Right lobe of liver (tissue), 6 donors: Measurements from ENCODE around the gene C1orf116. TPM values are rescaled to one million over a fixed set of nuclear protein-coding genes. Genes with fewer than 3 reads are reported as not detected.

ENCODE experiments used
- ATAC-seq, 4 donors: fragments of 200-7000 bp; cut with Tn5 transposase; one replicate each; pipeline ENCODE4 v1.9.1; 2020; ENCODE audit warnings: mild to moderate bottlenecking in 4 of 4, moderate library complexity in 4 of 4
- DNase-seq, 3 donors: peaks; one replicate each; pipeline ENCODE4 v3.0.0-alpha.2; 2020
- H3K27ac ChIP-seq, 3 donors: fragments of 200-600 bp; one replicate each; pipeline ENCODE4 v1.8.0; 2022
- H3K27me3 ChIP-seq, 2 donors: fragments of 200-600 bp; one replicate each; pipeline ENCODE4 v1.8.0; 2022
- H3K36me3 ChIP-seq, 4 donors: fragments of 200-600 bp; sonication (generic) in 1 of 4; one replicate each; pipeline versions ENCODE4 v1.5.1 to v1.8.0; 2017 to 2022; ENCODE audit warnings: control low read depth in 1 of 4
- H3K4me1 ChIP-seq, 4 donors: fragments of 200-600 bp; sonication (generic) in 1 of 4; one replicate each; pipeline versions ENCODE4 v1.5.1 to v1.8.0; 2017 to 2022; ENCODE audit warnings: control low read depth in 1 of 4
- H3K4me3 ChIP-seq, 3 donors: fragments of 200-600 bp; one replicate each; pipeline ENCODE4 v1.8.0; 2022
- H3K9me3 ChIP-seq, 4 donors: fragments of 200-600 bp; sonication (generic) in 1 of 4; one replicate each; pipeline versions ENCODE4 v1.5.1 to v1.8.0; 2017 to 2022; ENCODE audit warnings: control low read depth in 1 of 4
- POLR2A ChIP-seq: fragments of 450-650 bp; IDR thresholded peaks from one replicate; pipeline ENCODE4 v1.6.1; 2017; ENCODE audit warnings: antibody characterized with exemption, mild to moderate bottlenecking
- WGBS: methylation state at CpG from one replicate; pipeline ENCODE4 v1.1.6; 2018; ENCODE audit warnings: low coverage, low lambda C conversion rate; ENCODE audit not compliant: insufficient coverage; ENCODE audit errors: missing lambda C conversion rate; 5-methylcytosine and 5-hydroxymethylcytosine counted together
- intact Hi-C, 2 donors: fragments of 100-400 bp; cut with DNase I; formaldehyde crosslinking; loops; one replicate each; pipeline versions ENCODE4 v1.11.2 to v1.14.1; 2022
- total RNA-seq, 6 experiments: library from RNA; depleted of rRNA in 2 of 6; stranded (reverse); fragments of >200 nt in 2 of 6; fragmentation: NEBNext Ultra II Directional in 3 of 6; extraction: Animal tissue kit (Norgen Biotek cat#: 25700) in 3 of 6; gene quantifications; one replicate each; pipeline versions ENCODE4 v1.1.0 to v1.2.4, GENCODE V29; 2016 to 2023
- TF ChIP-seq, protein P1 (sequence below), 4 donors: fragments of 200-600 bp in 3 of 4; fragments of 450-650 bp in 1 of 4; IDR thresholded peaks; one replicate each; pipeline versions ENCODE4 v1.5.1 to v1.8.0; 2016 to 2022; ENCODE audit warnings: antibody characterized with exemption in 4 of 4, mild to moderate bottlenecking in 2 of 4
- donor health status: DM: no; HTN: yes; CAD: no.
- donor health status: DM: no; HTN: no; CAD: no.
- donor health status: DM: no; HTN: no; CAD: no.
- donor health status: DM: no; HTN: yes; CAD: no.
- donor health status: DM: no; HTN: yes; CAD: no.

The C1orf116 gene
- total RNA-seq, 6 experiments from 2014 or later: 0.27 to 0.68 (median 0.37) TPM

DNA sequence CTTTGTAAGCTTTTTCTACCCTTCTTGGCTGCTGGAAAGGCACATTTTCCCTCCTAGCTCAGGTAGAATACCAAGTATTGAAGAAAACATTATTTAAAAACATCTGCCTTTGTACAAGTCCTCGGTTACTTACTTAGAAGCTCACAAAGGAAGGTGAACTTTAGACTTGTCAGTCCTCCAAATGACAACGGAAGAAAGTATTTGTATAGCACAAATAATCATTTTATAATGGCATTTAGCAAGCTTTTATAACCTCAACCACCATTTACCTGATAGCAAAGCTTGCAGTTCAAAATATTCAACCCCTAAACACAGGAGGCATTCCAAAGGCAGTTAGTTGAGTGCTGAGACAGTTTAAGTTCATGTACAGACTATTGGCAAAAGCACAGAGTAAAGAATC lies 59.8 kb downstream of the C1orf116 start:
- H3K4me1 ChIP-seq: peaks cover 0 to 54% (median 16%) of the 10 kb centered on the region in 4 donors
- intact Hi-C loops: loop anchor here in 1 of 2 donors (5.0 kb wide), 1 partner anchor 35 kb away; no protein-coding TSS in a partner anchor
- H3K27me3 ChIP-seq: no peaks in the 10 kb centered on the region
- H3K36me3 ChIP-seq: no peaks in the 10 kb centered on the region
- TF ChIP-seq POLR2A: no peak
- TF ChIP-seq, protein P1, sequence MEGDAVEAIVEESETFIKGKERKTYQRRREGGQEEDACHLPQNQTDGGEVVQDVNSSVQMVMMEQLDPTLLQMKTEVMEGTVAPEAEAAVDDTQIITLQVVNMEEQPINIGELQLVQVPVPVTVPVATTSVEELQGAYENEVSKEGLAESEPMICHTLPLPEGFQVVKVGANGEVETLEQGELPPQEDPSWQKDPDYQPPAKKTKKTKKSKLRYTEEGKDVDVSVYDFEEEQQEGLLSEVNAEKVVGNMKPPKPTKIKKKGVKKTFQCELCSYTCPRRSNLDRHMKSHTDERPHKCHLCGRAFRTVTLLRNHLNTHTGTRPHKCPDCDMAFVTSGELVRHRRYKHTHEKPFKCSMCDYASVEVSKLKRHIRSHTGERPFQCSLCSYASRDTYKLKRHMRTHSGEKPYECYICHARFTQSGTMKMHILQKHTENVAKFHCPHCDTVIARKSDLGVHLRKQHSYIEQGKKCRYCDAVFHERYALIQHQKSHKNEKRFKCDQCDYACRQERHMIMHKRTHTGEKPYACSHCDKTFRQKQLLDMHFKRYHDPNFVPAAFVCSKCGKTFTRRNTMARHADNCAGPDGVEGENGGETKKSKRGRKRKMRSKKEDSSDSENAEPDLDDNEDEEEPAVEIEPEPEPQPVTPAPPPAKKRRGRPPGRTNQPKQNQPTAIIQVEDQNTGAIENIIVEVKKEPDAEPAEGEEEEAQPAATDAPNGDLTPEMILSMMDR (IDR thresholded peaks at IDR 0.05): no peak
- peak in 1 of 4 donors; percentile 25 for ATAC-seq
- H3K27ac ChIP-seq: peak overlapping the region in 1 of 3 donors; percentile 53
- no peak for DNase-seq
- H3K9me3 ChIP-seq: no peaks in the 10 kb centered on the region
- WGBS: 24% methylated on average over 2 of the region's 2 CpGs
- H3K4me3 ChIP-seq: no peak overlapping the region

DNA sequence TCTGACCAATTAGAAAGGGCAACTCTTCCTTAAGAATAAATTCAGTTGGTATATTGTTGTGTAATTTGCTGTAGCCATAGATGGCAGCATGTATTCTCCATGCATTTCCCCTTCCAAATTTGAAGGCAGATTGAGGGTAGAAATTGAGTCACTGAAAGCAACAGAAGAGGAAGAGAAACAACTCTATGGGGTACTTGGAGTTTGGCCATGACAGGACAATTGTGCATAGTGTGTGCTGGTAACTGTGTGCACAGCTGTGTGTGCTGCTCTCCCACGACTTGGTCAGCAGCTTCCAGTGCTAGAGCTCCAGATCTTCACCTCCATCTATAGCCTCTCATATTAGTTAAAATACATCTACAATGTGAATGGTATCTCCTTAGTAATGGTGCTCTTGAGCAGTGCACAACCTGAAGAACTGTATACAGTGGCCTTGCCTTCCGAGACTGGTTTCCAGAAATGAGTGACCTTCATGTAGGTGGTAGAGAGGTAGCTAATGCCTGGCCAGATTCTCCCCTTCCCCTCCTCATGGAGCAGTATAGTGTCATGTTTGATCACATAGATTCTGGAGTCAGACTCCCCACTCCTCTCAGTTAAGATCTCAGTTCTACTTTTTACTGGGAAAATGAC lies 61.4 kb downstream of the C1orf116 start:
- H3K4me1 ChIP-seq: peaks cover 0 to 54% (median 16%) of the 10 kb centered on the region in 4 donors
- no peak overlapping the region for H3K4me3 ChIP-seq
- intact Hi-C loops: loop anchor here in 1 of 2 donors (5.0 kb wide), 1 partner anchor 34 kb away; no protein-coding TSS in a partner anchor
- no peak for ATAC-seq
- no peak for DNase-seq
- WGBS: 47% methylated on average over 2 of the region's 2 CpGs
- no peaks in the 10 kb centered on the region for H3K27me3 ChIP-seq
- TF ChIP-seq, protein P1 (IDR thresholded peaks at IDR 0.05): no peak
- TF ChIP-seq POLR2A: no peak
- H3K27ac ChIP-seq: peak overlapping the region in 2 of 3 donors; percentile 49 to 58
- H3K9me3 ChIP-seq: no peaks in the 10 kb centered on the region
- no peaks in the 10 kb centered on the region for H3K36me3 ChIP-seq

DNA sequence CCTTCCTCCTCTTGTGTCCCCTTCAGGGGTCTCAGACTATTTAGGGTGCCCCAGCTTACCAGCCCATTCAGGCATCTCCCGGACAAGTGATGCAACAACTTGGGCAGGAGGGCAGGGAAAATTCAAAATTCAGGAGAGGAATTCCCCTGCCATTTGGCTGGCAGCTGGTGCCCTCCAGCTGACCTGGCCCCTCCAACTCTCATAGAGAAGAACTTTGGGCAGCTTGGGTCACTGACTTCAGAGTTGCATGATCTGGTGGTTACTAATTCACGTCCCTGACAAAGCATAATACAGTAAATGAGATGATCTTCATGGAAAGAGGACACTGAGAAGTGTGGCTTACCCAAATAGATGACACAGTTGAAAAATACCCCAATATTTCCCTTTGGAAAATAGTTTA lies 62.1 kb downstream of the C1orf116 start, which contains the start of gene FCAMR:
Gene FCAMR (minus strand): TSS at position 15 of the 400 bp plus-strand sequence. CDS start 335 bp downstream, outside the sequence.
- 26% methylated on average over 2 of the region's 2 CpGs for WGBS
- H3K27ac ChIP-seq: peak within 1 kb of the TSS in 2 of 3 donors; percentile 58 to 66
- ATAC-seq (peak; percentile 75 to 85 (median 81)), DNase-seq (peak; percentile 75 to 80 (median 76))
- no peaks in the 10 kb centered on the region for H3K36me3 ChIP-seq
- intact Hi-C loops: loop anchor here in 1 of 2 donors (5.0 kb wide), 1 partner anchor 33 kb away; no protein-coding TSS in a partner anchor
- H3K4me3 ChIP-seq: peak within 1 kb of the TSS in 1 of 3 donors; percentile 18
- H3K4me1 ChIP-seq: peaks cover 0 to 54% (median 16%) of the 10 kb centered on the region in 4 donors
- no peaks in the 10 kb centered on the region for H3K9me3 ChIP-seq
- no peak for TF ChIP-seq POLR2A
- TF ChIP-seq, protein P1 (IDR thresholded peaks at IDR 0.05): no peak
- no peaks in the 10 kb centered on the region for H3K27me3 ChIP-seq

DNA sequence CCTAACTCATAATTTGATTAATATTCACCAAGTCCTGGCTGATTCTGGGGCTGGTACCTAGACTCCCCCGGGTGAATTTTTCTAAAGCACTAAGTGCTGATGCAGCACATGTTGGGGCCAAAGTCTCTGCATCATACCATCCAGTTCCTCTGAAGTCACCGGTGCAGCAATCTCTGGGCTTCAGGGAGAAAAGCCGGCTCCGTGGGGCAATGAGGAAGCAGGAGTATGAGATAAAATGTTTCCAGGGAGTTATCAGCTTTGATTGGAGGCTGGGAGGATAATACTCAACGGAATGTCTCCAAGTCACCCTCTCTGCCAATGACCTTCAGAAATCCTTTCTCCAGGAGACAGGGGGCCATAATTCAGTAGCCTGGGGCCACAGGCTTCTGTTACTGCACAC lies 63.5 kb downstream of the C1orf116 start:
- ATAC-seq (peak; percentile 60 to 74 (median 68)), DNase-seq (peak; percentile 60 to 67 (median 67))
- TF ChIP-seq, protein P1 (IDR thresholded peaks at IDR 0.05): no peak
- no peak for TF ChIP-seq POLR2A
- intact Hi-C loops: no loop called here
- no peaks in the 10 kb centered on the region for H3K27me3 ChIP-seq
- no peaks in the 10 kb centered on the region for H3K36me3 ChIP-seq
- peaks cover 0 to 54% (median 16%) of the 10 kb centered on the region in 4 donors for H3K4me1 ChIP-seq
- peak overlapping the region in 1 of 3 donors; percentile 66 for H3K27ac ChIP-seq
- H3K4me3 ChIP-seq: peak overlapping the region in 1 of 3 donors; percentile 18
- H3K9me3 ChIP-seq: no peaks in the 10 kb centered on the region
- WGBS: 4% methylated on average over 5 of the region's 5 CpGs

Other genes with a start within 250 kb of the C1orf116 start
- gene IL20, start 167.1 kb downstream of the C1orf116 start, total RNA-seq: not detected
- gene IL24, start 135.3 kb downstream of the C1orf116 start, total RNA-seq: not detected
- gene FCMR, start 110.8 kb downstream of the C1orf116 start, total RNA-seq: 1 to 10 TPM in 5 of 6 experiments, under 1 TPM in 1; 0.80 to 3.2 (median 1.4) TPM
- gene PIGR, start 86.3 kb downstream of the C1orf116 start, total RNA-seq: 100 to 1,000 TPM in 2 of 6 experiments, 10 to 100 TPM in 4; 20.6 to 134 (median 85.1) TPM
- gene FCAMR, start 62.3 kb downstream of the C1orf116 start, total RNA-seq: 10 to 100 TPM in 1 of 6 experiments, 1 to 10 TPM in 4, under 1 TPM in 1; 0.44 to 31.1 (median 2.2) TPM
- 1 to 10 TPM; 3.0 to 4.8 (median 3.5) TPM for gene YOD1, start 18.5 kb upstream of the C1orf116 start, total RNA-seq
- gene PFKFB2, start 20.5 kb upstream of the C1orf116 start, total RNA-seq: 1 to 10 TPM; 2.9 to 6.1 (median 5.1) TPM
- gene C4BPB, start 56.1 kb upstream of the C1orf116 start, total RNA-seq: 100 to 1,000 TPM; 156 to 328 (median 226) TPM
- gene C4BPA, start 71.5 kb upstream of the C1orf116 start, total RNA-seq: 1,000 to 10,000 TPM in 3 of 6 experiments, 100 to 1,000 TPM in 3; 746 to 1,325 (median 959) TPM